RCC 7860 (cell line): Measurements from ENCODE around the gene SAMM50.

ENCODE experiments used
- DNase-seq: peaks from one replicate; pipeline ENCODE4 v3.0.0-alpha.2; 2015; ENCODE audit warnings: low spot score
- FAIRE-seq: peaks from 2 replicates; lab custom pipeline; 2012; peaks lifted over from hg19 to GRCh38; lab: Jason Lieb, UNC

SAMM50 gene

DNA sequence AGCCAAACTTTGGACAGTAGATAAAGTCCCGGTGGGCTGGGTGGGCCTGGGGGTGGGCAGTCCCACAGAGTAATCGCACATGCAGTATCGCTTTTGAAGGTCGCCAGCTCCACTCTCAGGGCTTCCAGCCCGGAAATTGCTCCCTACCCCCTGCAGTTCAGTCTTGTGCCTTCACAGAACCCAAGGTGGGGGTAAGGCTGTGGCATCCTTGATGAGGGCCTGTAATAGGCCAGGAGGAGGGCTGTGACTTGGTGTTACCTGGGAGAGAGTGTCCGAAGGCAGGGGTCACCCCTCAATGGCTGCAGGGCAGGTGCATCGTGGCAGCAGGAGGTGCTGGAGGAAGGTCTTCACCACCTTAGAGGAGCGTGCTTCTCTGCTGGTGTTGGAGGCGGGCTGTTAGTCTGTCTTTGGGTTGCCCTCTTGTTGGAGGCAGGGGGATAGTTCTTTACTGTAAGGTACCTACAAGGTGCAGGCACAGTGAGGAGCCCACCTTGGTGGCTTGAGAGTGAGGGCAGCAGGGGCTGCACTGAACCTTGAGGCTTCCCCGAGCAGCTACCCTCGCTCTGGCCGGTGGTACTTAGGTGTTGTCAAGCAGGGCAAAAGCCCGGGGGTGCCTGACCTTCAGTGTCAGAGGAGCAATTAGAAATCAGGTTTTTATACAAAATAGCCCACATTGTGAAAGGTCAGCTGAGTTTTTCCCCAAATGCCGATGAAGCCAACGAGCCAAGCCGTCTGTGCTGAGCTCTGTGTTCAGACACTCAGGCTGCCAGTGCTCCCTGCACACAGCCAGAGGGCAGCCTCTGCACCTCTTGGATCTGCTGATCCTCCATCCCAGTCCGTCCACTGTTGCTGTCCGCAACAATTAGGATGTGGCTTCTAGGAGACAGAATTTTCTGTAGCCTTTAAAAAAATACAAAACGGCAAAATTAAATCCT is 21.9 kb downstream of the SAMM50 start:
- DNase-seq = no peak
- no peak for FAIRE-seq

DNA sequence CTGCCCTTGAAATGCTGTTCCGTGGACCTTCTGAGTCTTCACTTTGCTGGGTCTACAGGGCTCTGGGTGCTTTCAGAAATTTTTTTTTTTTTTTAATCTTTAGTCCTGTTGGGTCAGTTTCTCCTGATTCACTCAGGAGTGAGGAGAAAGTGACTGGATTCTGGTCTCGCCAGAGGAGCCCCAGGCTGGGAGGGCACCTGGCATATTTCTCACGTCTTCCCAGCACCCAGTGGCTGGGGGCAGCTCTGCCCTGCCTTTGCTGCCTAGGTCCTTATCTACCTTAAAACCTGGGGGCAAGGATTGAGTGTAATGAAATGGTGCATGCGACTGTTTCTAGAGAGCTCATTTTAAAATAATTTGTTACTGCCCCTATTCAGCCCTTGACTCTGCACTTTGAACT is 23.3 kb downstream of the SAMM50 start:
- FAIRE-seq (no peak), DNase-seq (no peak)

DNA sequence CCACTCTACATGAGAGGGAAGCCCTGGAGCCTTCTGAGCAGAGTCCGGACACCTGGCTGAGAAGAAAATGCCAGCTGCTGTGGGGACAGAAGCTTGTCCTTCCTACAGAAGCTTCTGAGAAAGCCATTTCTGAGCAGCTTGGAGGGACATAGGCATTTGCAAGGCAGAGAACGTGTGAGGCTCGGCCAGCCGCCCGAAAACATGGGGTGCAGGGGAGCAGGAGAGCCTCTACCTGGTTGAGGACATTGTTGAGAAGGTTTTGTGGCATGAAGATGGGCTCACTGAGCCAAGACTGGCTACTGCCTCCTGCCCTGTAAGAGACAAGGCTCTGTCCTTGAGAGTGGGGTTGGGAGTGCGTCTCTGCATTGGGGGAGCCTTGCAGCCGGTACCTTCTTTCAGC is 25.3 kb downstream of the SAMM50 start:
- FAIRE-seq (no peak), DNase-seq (no peak)

DNA sequence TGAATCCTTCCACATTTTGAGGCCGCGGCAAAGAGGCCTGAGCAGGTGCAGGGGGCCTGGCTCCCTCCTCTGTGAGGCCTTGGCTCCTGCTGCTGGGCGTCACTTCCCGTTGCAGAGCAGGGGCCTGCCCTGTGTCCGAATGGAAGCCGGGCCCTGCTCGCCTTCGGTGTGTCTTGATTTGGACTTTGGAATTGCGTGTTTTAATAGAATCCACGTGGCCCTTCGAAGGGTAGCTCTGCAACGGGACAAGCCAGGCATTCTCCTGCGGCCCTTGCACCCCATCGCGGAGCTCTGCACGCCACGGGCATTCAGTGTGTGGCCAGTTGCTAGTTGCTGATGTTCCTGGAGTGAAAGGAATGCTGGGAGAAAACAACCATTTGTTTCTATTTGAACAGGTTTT is 25.8 kb downstream of the SAMM50 start:
- DNase-seq (no peak), FAIRE-seq (no peak)

DNA sequence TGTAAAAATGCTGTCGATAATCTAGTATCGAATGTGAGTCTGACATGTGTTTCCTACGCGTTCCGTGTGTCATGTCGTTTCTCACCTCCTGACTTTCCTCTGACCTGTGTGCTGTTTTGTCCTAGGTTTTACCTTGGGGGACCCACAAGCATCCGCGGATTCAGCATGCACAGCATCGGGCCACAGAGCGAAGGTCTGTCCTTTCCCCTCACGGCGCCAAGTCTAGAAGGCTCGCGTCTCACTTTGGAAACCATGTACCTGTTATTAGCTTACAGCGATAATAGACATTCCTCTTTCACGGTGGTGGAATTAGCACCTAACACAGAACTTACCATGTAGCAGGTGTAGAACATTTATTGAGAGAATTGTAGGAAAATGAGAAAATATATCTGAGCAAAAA is 28.6 kb downstream of the SAMM50 start:
- FAIRE-seq (no peak), DNase-seq (no peak)

DNA sequence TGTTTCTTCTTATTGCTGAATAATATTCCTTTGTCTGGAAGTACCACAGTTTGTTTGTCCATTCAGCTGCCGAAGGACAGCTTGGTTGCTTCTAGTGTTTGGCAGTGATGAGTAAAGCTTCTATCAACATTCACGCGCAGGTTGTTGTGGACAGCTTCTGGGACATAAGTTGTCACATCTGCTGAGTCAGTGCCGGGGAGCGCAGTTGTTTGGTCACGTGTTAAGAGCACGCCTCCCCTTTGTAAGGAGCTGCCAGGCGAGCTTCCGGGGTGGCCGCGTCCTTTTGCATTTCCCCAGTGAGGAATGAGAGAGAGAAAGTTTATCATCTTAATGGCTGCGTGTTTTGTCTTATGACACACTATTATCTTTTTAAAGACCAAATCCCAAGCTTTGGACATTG is 30.3 kb downstream of the SAMM50 start:
- no peak for DNase-seq
- FAIRE-seq = no peak

DNA sequence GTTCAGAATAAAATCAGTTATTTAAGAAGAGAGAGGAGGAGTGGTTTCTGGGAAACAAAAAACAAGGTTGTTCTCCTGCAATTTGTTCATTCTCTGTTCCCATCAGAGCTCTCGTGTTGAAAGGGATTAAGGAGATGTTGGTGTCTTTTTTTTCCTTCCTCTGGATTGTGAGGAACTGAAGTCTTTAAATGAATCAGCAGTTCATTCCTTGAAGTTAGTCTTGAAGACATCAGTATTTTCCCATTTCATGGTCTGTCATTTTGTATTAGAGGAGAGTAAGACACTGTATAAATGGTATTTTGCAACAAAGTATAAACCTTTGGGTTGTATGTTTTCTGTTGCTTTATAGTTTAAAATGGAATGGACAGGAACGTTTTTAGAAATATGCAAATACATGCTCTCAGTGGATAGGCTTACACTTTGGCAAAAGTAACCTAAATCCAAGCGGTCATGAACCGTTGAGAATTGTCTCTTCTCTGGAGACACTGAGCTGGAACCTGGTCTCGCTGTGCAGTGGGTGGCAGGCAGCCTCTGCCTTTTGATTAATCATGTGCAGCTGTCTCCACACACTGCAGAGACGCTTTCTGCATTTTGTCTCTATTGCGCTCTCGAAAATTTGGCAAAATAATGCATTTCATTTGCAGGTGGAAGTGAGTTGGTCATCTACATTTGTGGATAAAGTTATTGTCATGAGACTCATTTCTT is 33.0 kb downstream of the SAMM50 start:
- FAIRE-seq (no peak), DNase-seq (no peak)

DNA sequence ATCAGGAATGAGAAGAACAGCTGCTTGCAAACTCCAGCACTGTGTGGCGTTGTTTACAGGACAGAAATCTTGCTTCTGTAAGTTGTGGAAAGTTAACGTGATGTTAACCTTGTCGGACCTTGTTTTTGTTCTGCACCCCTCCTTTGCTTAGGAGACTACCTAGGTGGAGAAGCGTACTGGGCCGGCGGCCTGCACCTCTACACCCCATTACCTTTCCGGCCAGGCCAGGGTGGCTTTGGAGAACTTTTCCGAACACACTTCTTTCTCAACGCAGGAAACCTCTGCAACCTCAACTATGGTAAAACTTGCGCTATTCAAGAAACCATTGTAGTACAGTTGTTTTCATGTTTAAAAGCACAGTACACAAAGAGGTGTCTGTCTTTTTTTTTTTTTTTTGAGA is 33.7 kb downstream of the SAMM50 start:
- no peak for DNase-seq
- no peak for FAIRE-seq

DNA sequence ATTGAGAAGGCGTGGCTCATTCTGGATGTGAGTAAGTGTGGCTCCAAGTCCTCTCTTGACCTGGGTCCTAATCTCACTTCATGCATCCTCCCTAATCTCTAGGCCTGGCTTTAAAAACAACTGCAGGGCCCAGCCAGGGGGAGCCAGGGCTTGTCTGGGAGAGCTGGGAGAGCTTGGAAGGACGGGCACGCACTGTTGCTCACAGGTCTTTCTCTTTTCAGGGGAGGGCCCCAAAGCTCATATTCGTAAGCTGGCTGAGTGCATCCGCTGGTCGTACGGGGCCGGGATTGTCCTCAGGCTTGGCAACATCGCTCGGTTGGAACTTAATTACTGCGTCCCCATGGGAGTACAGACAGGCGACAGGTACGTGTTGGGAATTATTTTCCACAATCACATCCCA is 34.8 kb downstream of the SAMM50 start:
- DNase-seq = no peak
- FAIRE-seq = no peak

DNA sequence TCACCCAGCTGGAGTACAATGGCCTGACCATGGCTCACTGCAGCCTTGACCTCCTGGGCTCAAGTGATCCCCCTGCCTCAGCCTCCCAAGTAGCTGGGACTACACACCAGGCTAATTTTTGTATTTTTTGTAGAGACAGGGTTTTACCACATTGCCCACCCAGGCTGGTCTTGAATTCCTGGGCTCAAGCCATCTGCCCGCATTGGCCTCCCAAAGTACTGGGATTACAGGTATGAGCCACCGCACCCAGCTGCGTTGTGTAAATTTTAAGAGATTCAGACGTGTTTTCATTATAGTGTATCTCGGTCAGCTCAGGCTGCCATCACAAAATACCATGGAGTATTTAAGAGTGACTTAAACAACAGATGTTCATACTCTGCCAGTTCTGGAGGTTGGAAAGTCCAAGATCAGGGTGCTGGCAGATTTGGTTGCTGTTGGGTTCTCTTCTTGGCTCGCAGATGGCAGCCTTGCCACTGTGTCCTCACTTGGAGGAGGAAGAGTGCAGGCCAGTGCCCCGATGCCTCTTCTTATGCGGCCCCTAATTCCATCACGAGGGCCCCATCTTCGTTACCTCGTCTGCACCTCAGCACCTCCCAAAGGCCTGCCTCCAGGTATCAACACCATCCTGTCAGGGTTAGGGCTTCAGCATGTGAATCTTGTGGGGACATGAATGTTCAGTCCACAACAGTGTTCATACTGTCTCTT is 36.2 kb downstream of the SAMM50 start:
- DNase-seq = no peak
- FAIRE-seq = no peak

DNA sequence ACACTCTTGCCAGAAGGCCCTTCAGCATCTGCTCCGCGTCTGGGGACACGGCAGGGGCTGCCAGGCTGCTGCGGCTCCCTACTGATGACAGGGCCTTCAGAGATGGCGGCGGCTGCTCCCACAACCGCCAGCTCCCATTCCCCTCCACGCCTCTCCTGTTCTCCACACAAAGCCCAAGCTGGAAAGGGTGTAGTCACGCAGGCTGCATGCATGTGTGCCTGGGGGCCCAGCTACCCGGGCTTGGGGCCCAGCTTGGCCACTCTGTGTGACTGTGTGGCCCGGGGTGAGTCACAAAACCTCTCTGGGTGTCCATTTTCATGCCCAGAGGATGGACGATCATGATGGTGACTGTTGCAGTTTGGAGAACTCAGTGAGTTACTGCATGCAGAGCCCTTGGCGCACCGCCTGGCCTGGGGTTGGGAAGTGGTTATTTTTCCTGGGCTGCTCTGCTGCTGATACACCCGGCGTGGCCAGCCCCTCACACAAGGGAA is 37.1 kb downstream of the SAMM50 start:
- DNase-seq = no peak
- no peak for FAIRE-seq

DNA sequence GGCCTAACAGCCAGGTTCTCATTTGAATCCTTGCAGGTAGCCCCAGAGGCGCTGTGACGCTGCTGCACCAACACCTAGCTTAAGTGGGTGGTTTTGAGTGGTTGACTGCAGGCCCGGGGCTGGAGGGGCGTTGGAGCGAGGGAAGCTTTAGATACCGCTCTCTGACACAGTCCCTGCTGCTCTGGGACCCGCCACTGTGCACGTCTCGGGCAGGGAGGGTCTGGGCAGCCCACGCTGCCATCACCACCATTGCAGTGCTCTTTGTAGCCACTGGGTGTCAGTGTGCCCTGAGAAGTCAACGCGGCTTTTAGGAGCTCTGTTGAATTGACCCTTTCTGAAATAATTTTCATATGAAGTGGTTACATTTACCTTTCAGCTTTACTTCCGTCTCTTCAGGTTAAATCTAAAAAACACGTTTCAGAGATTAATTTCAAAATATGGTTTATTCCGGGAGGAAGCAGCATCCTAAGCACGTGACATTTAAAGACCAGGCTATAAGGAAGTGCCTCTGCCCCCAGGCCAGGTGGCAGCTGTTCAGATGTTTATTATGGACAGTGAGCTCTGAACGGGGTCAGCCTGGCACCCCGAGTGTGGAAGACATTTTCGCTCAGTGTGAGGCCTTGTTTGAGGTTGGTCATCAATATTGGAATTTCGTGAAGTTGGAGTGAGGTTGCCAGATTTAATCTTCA is 38.0 kb downstream of the SAMM50 start:
- FAIRE-seq (no peak), DNase-seq (peak; percentile 14)

DNA sequence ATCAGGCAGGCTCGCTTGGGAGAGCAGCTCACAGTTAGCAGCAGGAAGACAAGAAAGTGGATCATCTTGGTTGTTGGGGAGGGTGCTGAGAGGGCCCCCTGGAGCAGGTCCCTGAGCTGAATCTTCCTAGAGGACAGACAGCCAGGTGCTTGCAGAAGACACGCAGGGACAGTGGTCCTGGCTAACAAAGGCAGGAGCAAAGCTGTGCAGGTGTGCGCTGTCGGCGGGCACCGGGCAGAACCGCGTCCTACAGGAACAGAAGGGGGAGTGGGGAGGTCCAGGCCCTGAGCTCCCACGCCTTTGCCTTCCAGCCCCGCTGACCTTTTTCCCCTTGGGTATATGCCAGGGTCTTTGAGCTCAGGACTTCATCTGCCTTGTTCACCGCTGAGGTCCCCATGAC is 38.8 kb downstream of the SAMM50 start:
- FAIRE-seq = no peak
- no peak for DNase-seq

DNA sequence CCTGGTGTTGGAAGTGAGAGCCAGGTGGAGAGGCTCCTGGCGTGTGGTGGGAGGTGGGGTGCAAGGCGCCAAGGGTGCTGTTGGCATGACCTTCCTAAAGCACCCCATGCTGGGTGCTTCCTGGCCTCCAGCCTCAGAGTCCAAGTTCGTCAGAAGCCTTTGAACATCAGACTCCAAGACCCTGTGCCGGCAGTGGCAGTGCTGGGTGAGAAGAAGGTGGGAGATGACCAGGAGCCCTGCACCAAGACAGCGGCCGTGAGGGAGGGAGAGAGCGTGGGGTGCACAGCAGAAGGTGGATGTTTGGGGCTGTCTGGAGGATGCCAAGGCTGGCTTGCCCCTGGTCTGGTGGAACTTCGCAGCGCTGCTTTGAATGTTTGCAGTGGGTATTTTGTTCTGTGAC is 39.2 kb downstream of the SAMM50 start:
- DNase-seq = no peak
- no peak for FAIRE-seq

DNA sequence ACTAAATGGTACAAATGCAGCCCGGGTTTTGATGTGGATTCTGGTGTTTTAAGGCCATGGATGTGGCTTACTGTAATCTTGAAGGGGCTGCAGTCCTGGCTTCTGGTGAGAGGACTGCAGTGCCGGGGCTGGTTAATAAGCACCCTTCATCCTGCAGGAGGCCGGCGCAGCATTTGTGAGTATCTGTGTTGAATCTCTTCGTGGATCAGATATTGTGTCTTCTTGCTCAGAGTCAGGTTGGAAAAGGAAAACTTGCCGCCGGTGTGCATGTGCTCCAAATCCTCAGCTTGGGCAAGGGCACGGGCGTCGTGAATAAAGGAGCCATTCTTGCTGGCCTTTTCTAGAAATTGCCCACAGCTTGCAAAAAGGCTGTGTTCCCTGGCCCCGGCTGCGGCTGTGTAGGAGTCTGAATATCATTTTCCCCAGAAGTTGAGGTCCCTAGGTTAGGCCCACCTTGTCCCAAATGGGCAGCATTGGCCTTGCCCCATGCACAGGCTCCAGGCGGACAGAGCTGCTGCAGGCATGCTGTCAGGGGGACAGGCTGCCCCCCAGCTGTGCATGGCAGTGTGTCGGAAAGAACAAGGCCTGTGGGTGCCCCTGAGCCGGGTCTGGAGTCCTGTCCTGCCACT is 39.9 kb downstream of the SAMM50 start:
- no peak for FAIRE-seq
- DNase-seq = no peak

DNA sequence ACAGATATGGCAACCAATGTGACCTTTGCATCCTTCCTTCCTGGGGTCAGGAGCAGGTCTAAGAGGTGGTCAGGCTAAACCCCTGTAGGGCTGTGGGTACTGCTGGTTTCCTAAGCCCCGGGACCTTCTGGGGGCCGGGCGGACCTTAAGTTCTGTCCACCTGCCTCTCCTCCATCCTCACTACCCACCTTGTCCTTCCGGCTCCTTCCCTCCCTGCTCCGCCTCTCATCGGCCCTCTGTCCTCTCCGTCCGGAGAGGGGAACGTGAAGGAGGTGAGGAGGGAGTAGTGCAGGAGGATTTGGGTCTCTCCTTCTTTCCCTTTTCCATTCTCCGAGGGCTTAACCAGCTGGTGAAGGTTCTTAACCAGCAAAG is 40.5 kb downstream of the SAMM50 start:
- no peak for FAIRE-seq
- no peak for DNase-seq

DNA sequence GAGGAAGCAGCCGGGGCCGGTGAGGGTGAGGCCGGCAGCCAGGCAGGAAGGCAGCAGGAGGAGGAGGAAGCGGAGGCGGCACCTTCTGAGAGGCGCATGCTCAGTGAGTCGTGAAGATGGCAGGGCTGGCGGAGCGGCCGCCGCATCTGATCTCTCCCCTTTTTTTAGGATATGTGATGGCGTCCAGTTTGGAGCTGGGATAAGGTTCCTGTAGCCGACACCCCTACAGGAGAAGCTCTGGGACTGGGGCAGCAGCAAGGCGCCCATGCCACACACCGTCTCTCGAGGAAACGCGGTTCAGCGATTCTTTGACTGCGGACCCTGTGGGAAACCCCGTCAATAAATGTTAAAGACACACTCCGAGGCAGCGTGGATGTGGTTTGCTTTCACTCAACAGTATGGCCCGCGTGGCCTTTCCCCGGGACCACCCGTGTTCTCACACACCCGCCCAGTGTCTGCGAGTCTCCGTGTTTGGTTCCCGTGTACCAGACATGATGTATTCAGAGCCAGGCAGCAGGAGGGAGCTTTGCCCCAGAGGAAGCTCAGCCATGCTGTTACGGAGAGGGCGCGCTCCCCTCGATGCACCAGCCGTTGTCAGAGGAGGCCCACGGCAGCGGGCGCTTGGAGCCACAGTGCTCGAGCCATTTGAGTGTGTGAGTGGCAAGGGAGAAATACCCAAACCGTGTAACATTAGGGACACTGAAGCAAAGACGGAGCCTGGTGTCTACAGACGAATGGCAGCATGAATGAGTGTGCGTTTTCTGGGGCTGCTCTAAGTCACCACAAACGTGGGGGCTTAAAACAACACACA is 41.1 kb downstream of the SAMM50 start:
- FAIRE-seq (no peak), DNase-seq (no peak)

DNA sequence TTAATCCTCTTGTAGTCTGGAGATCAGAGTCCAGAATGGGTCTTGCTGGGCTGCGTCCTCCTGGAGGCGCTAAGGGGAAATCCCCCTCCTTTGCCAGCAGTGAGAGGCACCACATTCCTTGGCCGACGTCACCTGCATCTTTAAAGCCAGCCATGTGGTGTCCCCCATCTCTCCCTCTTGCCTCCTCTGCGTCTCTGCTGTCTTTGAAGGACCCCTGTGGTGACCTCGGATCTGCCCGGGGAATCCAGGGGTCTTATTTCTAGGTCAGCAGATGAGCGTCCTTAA is 41.7 kb downstream of the SAMM50 start:
- DNase-seq = no peak
- FAIRE-seq = no peak

DNA sequence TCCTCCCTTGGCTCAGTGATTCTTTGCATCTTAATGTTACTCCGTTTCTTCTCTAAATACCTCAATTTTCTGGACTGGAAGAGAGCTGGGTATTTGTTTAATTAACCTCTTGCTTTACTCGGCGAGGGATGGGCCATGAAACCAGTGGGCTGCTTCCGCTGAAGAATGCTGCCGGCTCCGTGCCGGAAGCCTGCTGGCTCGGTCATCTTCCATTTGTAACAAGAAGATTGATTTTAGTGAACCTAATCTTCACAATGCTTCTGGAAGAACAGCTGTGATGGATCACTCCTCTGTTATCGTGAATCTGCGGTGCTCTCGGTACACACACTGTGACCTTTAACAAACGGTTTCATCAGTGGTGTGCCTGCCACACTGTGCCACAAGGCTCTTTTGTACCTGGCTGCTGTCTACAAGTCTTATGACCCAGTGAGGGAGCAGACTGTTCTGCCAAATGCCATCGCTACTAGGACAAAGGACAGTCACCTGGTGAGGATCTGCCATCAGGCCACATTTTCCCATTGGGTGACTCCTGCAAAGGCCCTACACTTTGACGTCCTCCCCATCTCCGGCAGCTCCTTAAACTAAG is 43.5 kb downstream of the SAMM50 start:
- FAIRE-seq = no peak

DNA sequence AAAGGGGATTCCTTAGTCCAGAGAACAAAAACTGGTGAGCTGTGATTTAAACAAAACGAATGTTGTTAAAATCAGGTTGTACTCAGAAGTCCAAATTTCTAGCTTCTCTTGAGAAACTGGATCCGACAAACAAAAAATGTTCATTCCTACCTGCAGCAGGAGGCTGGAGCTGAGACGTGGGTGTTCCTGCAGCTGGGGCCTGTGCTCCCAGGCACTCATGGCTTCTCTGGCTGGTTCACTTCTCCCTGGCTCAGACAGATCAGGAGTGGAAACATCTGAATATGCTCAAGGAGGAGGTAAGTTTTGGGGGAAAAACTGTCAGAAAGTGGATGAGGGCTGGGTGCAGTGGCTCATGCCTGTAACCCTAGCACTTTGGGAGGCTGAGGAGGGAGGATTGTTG is 44.1 kb downstream of the SAMM50 start:
- FAIRE-seq (no peak), DNase-seq (no peak)

More for the DNA sequence above, 43.5 kb downstream of the SAMM50 start:
- no peak for DNase-seq
